Bone marrow (tissue), 2 donors: Measurements from ENCODE around the gene PCDH9.

Source experiments
- DNase-seq, 2 donors: peaks; one replicate each; lab custom pipeline; 2025; lab: John Stamatoyannopoulos, UW

The PCDH9 gene

DNA sequence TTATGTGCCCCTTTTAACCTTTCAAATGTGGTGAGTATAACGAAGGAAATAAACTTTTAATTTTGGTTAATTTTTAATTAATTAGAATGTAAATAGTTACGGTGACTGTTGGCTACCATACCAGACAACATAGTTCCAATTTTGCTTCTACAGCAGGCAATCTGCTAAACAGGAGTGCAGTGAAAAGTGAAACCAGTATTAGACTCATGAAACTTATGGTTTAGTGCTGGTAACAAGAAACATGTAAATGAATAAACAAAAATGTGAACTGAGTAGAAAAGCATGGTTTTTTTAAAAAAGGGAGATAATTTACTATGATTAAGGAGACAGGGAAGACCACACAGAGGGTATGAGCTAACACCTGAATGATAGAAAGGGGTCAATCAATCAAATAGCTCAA lies 478.4 kb downstream of the PCDH9 start:
- no peak for DNase-seq

- DNase-seq = no peak
Observed at GRCh38 chr13:66748712-66749111, 481.4 kb downstream of the PCDH9 start.

GRCh38 chr13:66745307-66745706 lies 484.8 kb downstream of the PCDH9 start:
- no peak for DNase-seq

DNA sequence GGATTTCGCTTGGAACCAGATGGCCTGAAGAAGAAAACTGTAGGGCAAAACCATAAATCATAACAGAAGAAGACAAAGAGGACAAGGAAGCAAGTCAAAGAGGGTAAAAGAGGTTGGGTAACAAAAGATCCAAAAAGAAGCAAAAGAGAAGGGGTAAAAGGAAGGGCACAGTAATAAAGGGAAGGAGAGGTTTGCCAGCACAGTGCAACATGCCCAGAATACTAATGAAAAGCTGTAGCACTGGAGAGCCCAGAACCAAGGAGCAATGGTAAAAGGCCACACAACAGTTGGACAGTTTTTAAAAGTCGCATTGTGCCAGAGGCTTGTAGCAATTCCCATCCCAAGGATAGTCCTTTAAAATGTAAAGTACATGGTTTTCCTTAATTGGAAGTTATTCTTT lies 506.6 kb downstream of the PCDH9 start:
- DNase-seq = no peak

- no peak for DNase-seq
Observed at GRCh38 chr13:66716538-66716937, 513.6 kb downstream of the PCDH9 start.

GRCh38 chr13:66714795-66715194 lies 515.3 kb downstream of the PCDH9 start:
- DNase-seq = no peak

- no peak for DNase-seq
Observed at GRCh38 chr13:66704110-66704509, 526.0 kb downstream of the PCDH9 start.

- DNase-seq = no peak
Observed at GRCh38 chr13:66703597-66703996, 526.5 kb downstream of the PCDH9 start.

DNA sequence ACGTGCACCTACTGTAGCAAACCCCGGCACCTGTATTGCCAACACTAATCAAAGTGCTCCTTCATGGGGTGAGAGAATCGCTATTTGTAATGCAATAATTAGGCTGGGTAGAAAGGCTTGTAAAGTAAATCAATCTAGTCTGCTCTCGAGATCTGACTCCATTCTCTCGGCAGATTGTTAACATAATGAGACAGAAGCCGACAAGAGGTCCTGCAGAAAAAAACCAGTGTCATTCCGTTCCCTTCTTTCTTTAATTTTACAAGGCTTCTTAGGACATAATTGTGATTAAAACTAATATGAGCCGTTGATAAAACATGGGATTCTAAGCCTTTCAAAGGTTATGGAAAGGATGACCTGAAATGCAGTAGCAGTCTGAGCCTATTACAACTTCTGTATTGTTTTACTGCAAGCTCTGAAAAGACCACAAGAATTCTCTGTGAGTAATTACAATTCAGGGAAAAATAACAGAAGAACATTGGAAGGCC lies 530.0 kb downstream of the PCDH9 start:
- no peak for DNase-seq

- no peak for DNase-seq
Observed at GRCh38 chr13:66693656-66694055, 536.5 kb downstream of the PCDH9 start.

GRCh38 chr13:66691149-66691548 lies 539.0 kb downstream of the PCDH9 start:
- no peak for DNase-seq

DNA sequence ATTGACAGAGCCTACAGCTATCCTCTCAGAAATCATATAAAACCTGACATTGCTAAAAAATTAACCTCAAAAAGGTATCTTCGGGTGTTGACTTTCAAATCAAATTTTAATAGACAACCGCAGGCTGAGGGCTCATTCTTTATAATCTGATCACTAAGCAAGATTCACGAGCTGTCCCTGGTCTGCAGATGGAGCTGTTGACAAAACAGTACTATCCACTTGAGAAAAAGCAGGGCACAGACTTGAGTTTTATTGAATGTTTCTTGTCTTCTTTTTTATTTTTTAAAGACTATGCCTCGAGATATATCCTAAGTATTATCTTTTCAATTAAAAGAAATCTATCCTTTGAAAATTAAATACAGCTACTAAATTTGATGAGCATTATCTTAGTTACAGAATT lies 540.5 kb downstream of the PCDH9 start:
- no peak for DNase-seq

DNA sequence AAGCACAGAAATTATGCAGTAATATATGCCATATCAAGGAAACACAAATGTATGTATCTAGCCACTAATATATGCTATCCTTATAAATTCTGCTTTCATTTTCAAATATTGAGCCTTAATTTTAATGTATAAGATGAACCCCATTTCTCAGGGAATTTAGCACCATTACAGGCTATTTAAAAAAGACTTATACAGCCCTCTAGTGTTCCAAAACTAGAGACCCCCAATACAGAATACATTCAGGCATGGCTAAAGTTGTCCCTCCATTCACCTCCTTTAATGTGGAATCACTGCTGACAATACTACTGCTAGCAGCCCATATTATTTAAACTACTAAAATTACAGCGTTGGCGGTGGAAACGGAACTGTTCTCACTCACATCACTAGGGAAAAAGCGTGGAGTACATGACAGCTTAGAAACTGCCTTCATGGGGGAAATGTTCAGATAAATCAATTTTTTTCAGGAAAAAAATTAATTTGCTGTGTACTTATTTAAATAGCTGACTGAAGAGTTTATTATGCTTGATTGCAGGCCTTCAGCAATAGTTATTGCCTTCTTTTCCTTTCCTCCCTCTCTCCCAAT lies 541.0 kb downstream of the PCDH9 start:
- no peak for DNase-seq

- DNase-seq = no peak
Observed at GRCh38 chr13:66681403-66681802, 548.7 kb downstream of the PCDH9 start.

DNA sequence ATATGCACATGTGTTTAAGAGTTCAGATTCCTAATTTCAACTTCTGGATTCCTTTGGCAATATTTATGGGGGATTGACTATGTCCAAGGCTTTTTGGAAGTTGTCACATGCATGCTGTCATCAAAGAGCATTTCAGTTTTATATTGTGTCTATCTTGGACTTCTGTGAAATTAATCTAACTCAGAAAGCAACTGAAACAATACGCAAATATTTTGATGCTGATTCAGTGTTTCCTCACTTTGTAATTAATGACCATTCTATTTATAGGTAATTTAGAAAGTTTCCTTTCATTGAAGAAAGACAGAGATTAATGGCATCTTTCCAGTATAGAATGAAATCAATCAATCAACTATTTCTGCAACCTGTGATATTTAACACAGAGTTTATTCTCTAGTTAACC lies 550.1 kb downstream of the PCDH9 start:
- DNase-seq = no peak

- DNase-seq = no peak
Observed at GRCh38 chr13:66675620-66676019, 554.5 kb downstream of the PCDH9 start.

DNA sequence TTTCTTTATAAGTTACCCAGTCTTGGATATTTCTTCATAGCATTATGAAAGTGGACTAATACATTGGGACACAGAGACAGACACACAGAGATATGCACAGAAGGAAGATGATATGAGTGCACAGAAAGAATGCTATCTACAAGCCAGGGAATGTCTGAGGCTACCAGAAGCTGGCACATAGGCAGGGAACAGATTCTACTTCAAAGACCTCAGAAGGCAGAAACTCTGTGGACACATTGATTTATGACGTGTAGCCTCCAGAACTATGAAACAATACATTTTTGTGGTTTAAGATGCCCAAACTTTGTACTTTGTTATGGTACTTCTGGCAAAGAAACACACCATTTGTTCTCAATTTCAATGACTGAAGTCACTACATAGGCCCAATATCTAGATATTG lies 556.7 kb downstream of the PCDH9 start:
- DNase-seq = no peak

- DNase-seq = no peak
Observed at GRCh38 chr13:66665991-66666390, 564.1 kb downstream of the PCDH9 start.

- DNase-seq = no peak
Observed at GRCh38 chr13:66663711-66664110, 566.4 kb downstream of the PCDH9 start.

GRCh38 chr13:66663206-66663605 lies 566.9 kb downstream of the PCDH9 start:
- DNase-seq = no peak

DNA sequence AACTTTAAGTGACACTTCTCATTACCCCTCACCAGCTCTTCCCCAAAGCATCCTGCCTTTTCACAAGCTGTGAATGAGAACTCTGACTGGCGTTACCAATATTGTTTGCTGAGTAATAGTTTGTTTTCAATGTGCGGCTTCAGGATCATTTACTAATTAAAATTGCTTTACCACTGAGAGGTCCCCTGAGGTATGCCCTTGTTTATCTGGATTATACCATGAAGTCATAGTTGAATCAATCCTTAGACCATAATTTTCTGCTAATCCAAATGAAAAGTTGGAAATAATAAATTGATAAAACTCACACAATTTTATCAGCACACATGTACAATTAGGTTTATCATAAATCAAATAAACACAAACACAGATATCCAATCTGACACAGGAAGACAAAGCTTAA lies 568.8 kb downstream of the PCDH9 start:
- DNase-seq = no peak

- no peak for DNase-seq
Observed at GRCh38 chr13:66660468-66660813, 569.7 kb downstream of the PCDH9 start.

DNA sequence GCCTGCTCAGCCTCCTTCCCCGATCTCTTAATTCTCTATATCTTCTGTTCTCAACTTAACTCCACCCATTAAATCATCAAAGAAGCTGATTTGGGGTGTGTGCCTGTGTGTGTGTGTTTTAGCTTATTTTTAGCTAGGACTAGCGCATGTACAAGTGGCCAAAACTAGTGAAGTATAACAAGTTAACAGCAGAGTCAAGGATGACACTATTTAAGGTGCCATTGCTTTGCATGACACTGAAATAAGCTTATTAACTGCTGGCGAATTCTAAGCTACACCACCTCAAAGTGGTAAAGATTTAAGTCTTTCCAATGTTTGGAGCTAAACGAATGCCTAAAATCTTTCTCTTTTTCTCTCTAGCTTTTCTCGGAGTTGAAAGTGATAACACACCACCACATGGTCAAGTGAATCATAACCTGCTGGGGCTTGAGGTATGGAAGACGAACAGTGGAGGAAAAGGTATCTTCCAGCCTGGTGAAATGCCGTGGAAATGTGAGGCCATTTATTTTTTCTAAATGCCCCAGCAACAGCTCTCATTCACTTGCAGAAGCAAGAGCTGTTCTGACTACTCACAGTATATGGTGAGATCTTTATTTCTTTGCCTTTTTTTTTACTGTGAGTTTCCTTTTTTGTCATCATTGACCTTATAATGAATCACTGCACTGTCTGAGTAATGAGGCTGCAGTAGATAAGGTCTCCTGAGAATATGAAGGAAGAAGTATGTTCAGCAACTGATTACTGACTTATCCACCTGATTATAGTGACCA lies 570.3 kb downstream of the PCDH9 start:
- DNase-seq = no peak

- DNase-seq = no peak
Observed at GRCh38 chr13:66659286-66659685, 570.9 kb downstream of the PCDH9 start.
